GM21367 (cell line): ENCODE results near the gene HDAC8.
"Not testable (repeated sequence)": the region's sequence is repeated elsewhere in the genome, so short reads cannot be mapped to it uniquely, and the experiment has no call there.

Source experiments
- ATAC-seq: cut with Tn5 transposase; IDR thresholded peaks from one replicate; pipeline ENCODE4 v1.9.1; 2021; ENCODE audit not compliant: unreplicated experiment

HDAC8 gene

GRCh38 chrX:72465889-72466288 is 106.8 kb downstream of the HDAC8 start:
- no peak for ATAC-seq

GRCh38 chrX:72461766-72462165 is 110.9 kb downstream of the HDAC8 start:
- ATAC-seq, result no peak

- ATAC-seq, result no peak
Observed at GRCh38 chrX:72461288-72461687, 111.4 kb downstream of the HDAC8 start.

- no peak for ATAC-seq
Observed at GRCh38 chrX:72460715-72461114, 111.9 kb downstream of the HDAC8 start.

- not testable (repeated sequence) for ATAC-seq
Observed at GRCh38 chrX:72449034-72449433, 123.6 kb downstream of the HDAC8 start.

- not testable (repeated sequence) for ATAC-seq
Observed at GRCh38 chrX:72440764-72441163, 131.9 kb downstream of the HDAC8 start.

- no peak for ATAC-seq
Observed at GRCh38 chrX:72436010-72436409, 136.6 kb downstream of the HDAC8 start.

- ATAC-seq, result no peak
Observed at GRCh38 chrX:72430405-72430968, 142.2 kb downstream of the HDAC8 start.

- no peak for ATAC-seq
Observed at GRCh38 chrX:72421797-72422196, 150.8 kb downstream of the HDAC8 start.

GRCh38 chrX:72409993-72410392 is 162.7 kb downstream of the HDAC8 start:
- ATAC-seq, result no peak

GRCh38 chrX:72408885-72409284 is 163.8 kb downstream of the HDAC8 start:
- no peak for ATAC-seq

GRCh38 chrX:72405136-72405535 is 167.5 kb downstream of the HDAC8 start:
- ATAC-seq, result not testable (repeated sequence)

- no peak for ATAC-seq
Observed at GRCh38 chrX:72402614-72403013, 170.0 kb downstream of the HDAC8 start.

- ATAC-seq, result no peak
Observed at GRCh38 chrX:72399816-72400215, 172.8 kb downstream of the HDAC8 start.

- ATAC-seq, result no peak
Observed at GRCh38 chrX:72396117-72396516, 176.5 kb downstream of the HDAC8 start.

GRCh38 chrX:72395237-72395636 is 177.4 kb downstream of the HDAC8 start:
- ATAC-seq, result no peak

- no peak for ATAC-seq
Observed at GRCh38 chrX:72394518-72395170, 178.0 kb downstream of the HDAC8 start.

- no peak for ATAC-seq
Observed at GRCh38 chrX:72393836-72394517, 178.7 kb downstream of the HDAC8 start.

GRCh38 chrX:72392816-72393800 is 179.5 kb downstream of the HDAC8 start:
- no peak for ATAC-seq

- no peak for ATAC-seq
Observed at GRCh38 chrX:72392042-72392441, 180.6 kb downstream of the HDAC8 start.

- ATAC-seq, result no peak
Observed at GRCh38 chrX:72387247-72387646, 185.4 kb downstream of the HDAC8 start.
